MCF 10A (cell line): Measurements from ENCODE around the gene SMLR1. TPM values are rescaled to one million over a fixed set of nuclear protein-coding genes. Genes with fewer than 3 reads are reported as not detected.

Experiments used
- BruUV-seq: library from RNA; stranded (reverse); fragments of 400-500 nt; replicated peaks from 2 replicates; lab custom pipeline; 2021; lab: Mats Ljungman, UMichigan
- CTCF ChIA-PET: fragments of 300-600 bp; sonication (Branson Sonifier 250); formaldehyde crosslinking; extraction: SDS; loops from one replicate; lab custom pipeline; 2021; ENCODE audit warnings: antibody characterized with exemption, inconsistent platforms; lab: Yijun Ruan, JAX
- POLR2A ChIA-PET: fragments of 300-600, 350-650 bp; sonication (Branson Sonifier 250); formaldehyde crosslinking; extraction: SDS; loops from one replicate; lab custom pipeline; 2020; ENCODE audit warnings: antibody characterized with exemption, inconsistent platforms; lab: Yijun Ruan, JAX
- DNase-seq: peaks from one replicate; pipeline ENCODE4 v3.0.0-alpha.2; 2018; ENCODE audit not compliant: unreplicated experiment
- H3K27ac Mint-ChIP-seq: one replicate; pipeline ENCODE4 v1.8.0; 2022; ENCODE audit warnings: mild to moderate bottlenecking, low read depth, mixed read lengths; ENCODE audit not compliant: unreplicated experiment
- H3K27me3 Mint-ChIP-seq: one replicate; pipeline ENCODE4 v1.8.0; 2022; ENCODE audit warnings: mixed read lengths; ENCODE audit not compliant: insufficient read depth, unreplicated experiment
- H3K36me3 Mint-ChIP-seq: one replicate; pipeline ENCODE4 v1.8.0; 2022; ENCODE audit warnings: mild to moderate bottlenecking, moderate library complexity, mixed read lengths; ENCODE audit not compliant: insufficient read depth, unreplicated experiment
- H3K4me1 Mint-ChIP-seq: one replicate; pipeline ENCODE4 v1.8.0; 2022; ENCODE audit warnings: mixed read lengths; ENCODE audit not compliant: insufficient read depth, unreplicated experiment
- H3K4me3 Mint-ChIP-seq: one replicate; pipeline ENCODE4 v1.8.0; 2022; ENCODE audit warnings: mild to moderate bottlenecking, moderate library complexity, mixed read lengths; ENCODE audit not compliant: unreplicated experiment
- H3K9me3 Mint-ChIP-seq: one replicate; pipeline ENCODE4 v1.8.0; 2022; ENCODE audit warnings: mixed read lengths; ENCODE audit not compliant: unreplicated experiment
- intact Hi-C: fragments of 100-400 bp; cut with micrococcal nuclease; formaldehyde crosslinking; loops from 2 replicates; pipeline ENCODE4 v1.14.1; 2022
- total RNA-seq: library from RNA; stranded (reverse); gene quantifications from 2 replicates; pipeline ENCODE4 v1.2.3, GENCODE V29; 2022
- TF ChIP-seq, protein P1 (sequence below): fragments of 200-600 bp; IDR thresholded peaks from one replicate; pipeline ENCODE4 v1.8.0; 2022; ENCODE audit warnings: antibody characterized with exemption, mild to moderate bottlenecking; ENCODE audit not compliant: unreplicated experiment

SMLR1 gene
- total RNA-seq, 1 experiment from 2014 or later = not detected

DNA sequence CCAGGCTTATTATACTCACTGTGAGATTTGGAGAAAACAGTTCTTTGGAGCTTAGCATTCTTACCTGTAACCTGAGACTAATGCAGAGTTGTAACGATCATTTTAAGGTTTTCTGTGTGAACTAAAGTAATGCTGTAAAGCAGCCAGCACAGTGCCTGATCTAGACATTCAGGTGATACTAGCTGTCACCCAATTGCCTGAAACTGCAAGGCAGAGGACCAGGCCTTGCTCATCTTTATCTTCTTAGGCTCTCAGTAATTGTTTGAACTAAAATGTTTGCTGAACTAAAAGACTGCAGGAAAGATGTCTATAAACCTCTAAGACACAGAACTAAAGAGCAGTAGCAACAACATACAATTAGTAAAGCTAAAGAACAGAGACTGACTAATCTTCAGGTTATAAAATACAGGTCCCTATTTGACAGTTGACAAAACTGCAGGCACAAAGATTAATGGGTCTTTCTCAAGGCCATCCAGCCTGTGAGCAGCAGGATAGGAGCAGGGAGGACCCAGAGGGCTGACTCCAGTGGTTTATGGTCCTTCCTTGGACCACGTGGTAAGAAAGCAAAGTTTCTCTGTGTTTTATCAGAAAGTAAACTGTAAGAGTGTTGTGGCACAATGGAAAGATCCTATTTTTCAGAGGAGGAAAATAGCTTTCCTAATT lies 31.4 kb downstream of the SMLR1 start:
- TF ChIP-seq, protein P1, sequence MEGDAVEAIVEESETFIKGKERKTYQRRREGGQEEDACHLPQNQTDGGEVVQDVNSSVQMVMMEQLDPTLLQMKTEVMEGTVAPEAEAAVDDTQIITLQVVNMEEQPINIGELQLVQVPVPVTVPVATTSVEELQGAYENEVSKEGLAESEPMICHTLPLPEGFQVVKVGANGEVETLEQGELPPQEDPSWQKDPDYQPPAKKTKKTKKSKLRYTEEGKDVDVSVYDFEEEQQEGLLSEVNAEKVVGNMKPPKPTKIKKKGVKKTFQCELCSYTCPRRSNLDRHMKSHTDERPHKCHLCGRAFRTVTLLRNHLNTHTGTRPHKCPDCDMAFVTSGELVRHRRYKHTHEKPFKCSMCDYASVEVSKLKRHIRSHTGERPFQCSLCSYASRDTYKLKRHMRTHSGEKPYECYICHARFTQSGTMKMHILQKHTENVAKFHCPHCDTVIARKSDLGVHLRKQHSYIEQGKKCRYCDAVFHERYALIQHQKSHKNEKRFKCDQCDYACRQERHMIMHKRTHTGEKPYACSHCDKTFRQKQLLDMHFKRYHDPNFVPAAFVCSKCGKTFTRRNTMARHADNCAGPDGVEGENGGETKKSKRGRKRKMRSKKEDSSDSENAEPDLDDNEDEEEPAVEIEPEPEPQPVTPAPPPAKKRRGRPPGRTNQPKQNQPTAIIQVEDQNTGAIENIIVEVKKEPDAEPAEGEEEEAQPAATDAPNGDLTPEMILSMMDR = no peak
- H3K9me3 Mint-ChIP-seq = no peaks in the 10 kb centered on the region
- H3K27ac Mint-ChIP-seq = no peak overlapping the region
- BruUV-seq = no TSS peak
- H3K4me1 Mint-ChIP-seq = peaks cover 11% of the 10 kb centered on the region
- DNase-seq = no peak
- H3K27me3 Mint-ChIP-seq = no peaks in the 10 kb centered on the region
- peaks cover 4% of the 10 kb centered on the region for H3K36me3 Mint-ChIP-seq
- H3K4me3 Mint-ChIP-seq = no peak overlapping the region
- ChIA-PET POLR2A (no interaction called here), CTCF (interaction anchor here (1.1 to 7.0 kb wide), 2 partner anchors 14 to 325 kb away, joined by 3 to 48 read pairs; no protein-coding TSS in a partner anchor)
- intact Hi-C loops = no loop called here

DNA sequence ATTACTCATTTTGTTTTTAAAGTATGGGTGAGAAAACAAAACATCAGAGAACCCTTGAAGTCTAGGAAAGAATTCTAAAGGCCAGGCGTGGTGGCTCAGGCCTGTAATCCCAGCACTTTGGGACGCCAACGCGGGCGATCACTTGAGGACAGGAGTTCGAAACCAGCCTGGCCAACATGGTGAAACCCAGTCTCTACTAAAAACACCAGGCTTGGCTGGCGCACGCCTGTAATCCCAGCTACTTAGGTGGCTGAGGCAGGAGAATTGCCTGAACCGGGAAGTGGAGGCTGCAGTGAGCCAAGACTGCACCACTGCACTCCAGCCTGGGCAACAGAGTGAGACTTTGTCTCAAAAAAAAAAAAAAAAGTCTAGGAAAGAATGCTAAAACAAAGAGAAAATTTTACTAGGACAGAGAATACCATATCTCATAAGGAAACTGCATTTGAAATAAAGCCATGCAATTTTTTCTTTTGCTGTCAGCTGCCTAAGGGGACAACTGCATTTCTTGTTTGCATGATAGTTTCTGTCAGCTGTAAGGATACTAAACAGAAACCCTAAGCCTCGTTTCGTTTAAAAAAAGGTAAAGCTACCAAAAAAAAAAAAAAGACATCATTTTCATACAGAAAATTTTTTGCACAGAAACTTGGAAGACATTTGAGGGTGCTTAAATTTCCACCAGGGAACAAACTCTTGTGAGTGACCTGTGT lies 32.1 kb downstream of the SMLR1 start:
- POLR2A ChIA-PET = no interaction called here
- intact Hi-C loops = no loop called here
- CTCF ChIA-PET = interaction anchor here (1.1 to 7.0 kb wide), 3 partner anchors 13 to 324 kb away, joined by 3 to 48 read pairs (median 4); no protein-coding TSS in a partner anchor
- BruUV-seq = no TSS peak
- TF ChIP-seq, protein P1 = no peak
- DNase-seq = no peak
- Mint-ChIP-seq H3K4me3 (no peak overlapping the region), H3K9me3 (no peaks in the 10 kb centered on the region), H3K4me1 (peaks cover 11% of the 10 kb centered on the region), H3K36me3 (peaks cover 4% of the 10 kb centered on the region), H3K27me3 (no peaks in the 10 kb centered on the region), H3K27ac (no peak overlapping the region)

- Mint-ChIP-seq H3K27me3 (no peaks in the 10 kb centered on the region), H3K36me3 (peaks cover 4% of the 10 kb centered on the region), H3K27ac (no peak overlapping the region), H3K9me3 (no peaks in the 10 kb centered on the region), H3K4me1 (peaks cover 9% of the 10 kb centered on the region), H3K4me3 (no peak overlapping the region)
- TF ChIP-seq, protein P1 = no peak
- POLR2A ChIA-PET = no interaction called here
- intact Hi-C loops = no loop called here
- no peak for DNase-seq
- CTCF ChIA-PET = interaction anchor here (2.7 to 7.0 kb wide), 2 partner anchors 10 to 19 kb away, joined by 8 to 48 read pairs; no protein-coding TSS in a partner anchor
- BruUV-seq = no TSS peak
Measured at GRCh38 chr6:130862370-130862769, 35.2 kb downstream of the SMLR1 start.
